Tibial nerve (tissue), 4 donors: ENCODE results near the gene CLEC18B. TPM values are rescaled to one million over a fixed set of nuclear protein-coding genes. Genes with fewer than 3 reads are reported as not detected.
"Not testable (repeated sequence)": the region's sequence is repeated elsewhere in the genome, so short reads cannot be mapped to it uniquely, and the experiment has no call there.

Experiments used
- DNase-seq, 2 donors: peaks; one replicate each; pipeline ENCODE4 v3.0.0-alpha.2; 2019; ENCODE audit warnings: low spot score in 2 of 2
- H3K27ac ChIP-seq, 4 donors: fragments of 200-600 bp; sonication (generic) in 3 of 4; one replicate each; pipeline ENCODE4 v1.5.1; 2017 to 2019; ENCODE audit warnings: mild to moderate bottlenecking in 1 of 4
- H3K27me3 ChIP-seq, 2 donors: fragments of 200-600 bp; sonication (generic) in 1 of 2; one replicate each; pipeline versions ENCODE4 v1.5.1 to v1.6.0; 2017 to 2019
- H3K36me3 ChIP-seq, 3 donors: fragments of 200-600 bp; sonication (generic); one replicate each; pipeline ENCODE4 v1.5.1; 2018 to 2019
- H3K4me1 ChIP-seq, 4 donors: fragments of 200-600 bp; sonication (generic) in 3 of 4; one replicate each; pipeline ENCODE4 v1.5.1; 2017 to 2019
- H3K4me3 ChIP-seq, 4 donors: fragments of 200-600 bp; sonication (generic) in 3 of 4; one replicate each; pipeline ENCODE4 v1.5.1; 2017 to 2019; ENCODE audit warnings: mild to moderate bottlenecking in 1 of 4, moderate library complexity in 1 of 4
- H3K9me3 ChIP-seq, 4 donors: fragments of 200-600 bp; sonication (generic) in 3 of 4; one replicate each; pipeline ENCODE4 v1.5.1; 2017 to 2019
- EP300 ChIP-seq, 2 donors: sonication (generic); formaldehyde crosslinking; IDR thresholded peaks; one replicate each; pipeline ENCODE4 v1.6.1; 2017; ENCODE audit warnings: antibody characterized with exemption in 2 of 2, mild to moderate bottlenecking in 1 of 2
- POLR2A ChIP-seq, 2 donors: fragments of 450-650 bp; IDR thresholded peaks; one replicate each; pipeline ENCODE4 v1.6.1; 2017; ENCODE audit warnings: antibody characterized with exemption in 2 of 2, mild to moderate bottlenecking in 2 of 2, moderate library complexity in 2 of 2
- WGBS, 2 donors: methylation state at CpG; one replicate each; pipeline ENCODE4 v1.1.5; 2018; 5-methylcytosine and 5-hydroxymethylcytosine counted together
- total RNA-seq, 4 donors: library from RNA; depleted of rRNA; stranded (reverse); fragments of >200 nt; gene quantifications; one replicate each; pipeline ENCODE4 v1.1.0, GENCODE V29; 2016
- TF ChIP-seq, protein P1 (sequence below), 5 experiments: fragments of 200-600 bp in 3 of 5; fragments of 450-650 bp in 2 of 5; sonication (generic) in 3 of 5; IDR thresholded peaks; one replicate each; pipeline ENCODE4 v1.5.1; 2016 to 2019; ENCODE audit warnings: antibody characterized with exemption in 5 of 5, mild to moderate bottlenecking in 3 of 5, moderate library complexity in 2 of 5

The CLEC18B gene
- total RNA-seq, 4 donors from 2014 or later, result 2.7 to 20.0 (median 9.0) TPM

DNA sequence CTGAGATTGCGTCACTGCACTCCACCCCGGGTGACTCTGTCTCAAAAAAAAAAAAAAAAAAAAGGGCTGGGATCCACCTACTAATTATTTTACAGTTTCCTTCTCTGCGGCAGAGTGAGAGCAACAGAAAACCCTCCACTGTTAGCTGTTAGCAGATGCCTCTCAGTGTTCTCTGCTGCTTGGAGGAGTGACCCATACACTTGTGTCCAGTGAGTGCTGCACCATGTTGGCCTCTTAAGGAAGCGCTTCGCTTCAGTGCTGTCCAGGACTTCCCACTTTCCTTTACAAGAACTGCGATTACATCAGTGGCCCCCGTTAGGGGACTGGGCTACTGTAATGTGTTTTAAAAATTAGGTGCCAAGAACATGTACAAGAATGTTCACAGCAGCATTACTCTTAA lies 18.4 kb upstream of the CLEC18B start:
- H3K9me3 ChIP-seq, result no peaks in the 10 kb centered on the region
- DNase-seq, result no peak
- TF ChIP-seq EP300 (IDR thresholded peaks at IDR 0.05), result no peak
- no peak for TF ChIP-seq POLR2A (IDR thresholded peaks at IDR 0.05)
- TF ChIP-seq, protein P1, sequence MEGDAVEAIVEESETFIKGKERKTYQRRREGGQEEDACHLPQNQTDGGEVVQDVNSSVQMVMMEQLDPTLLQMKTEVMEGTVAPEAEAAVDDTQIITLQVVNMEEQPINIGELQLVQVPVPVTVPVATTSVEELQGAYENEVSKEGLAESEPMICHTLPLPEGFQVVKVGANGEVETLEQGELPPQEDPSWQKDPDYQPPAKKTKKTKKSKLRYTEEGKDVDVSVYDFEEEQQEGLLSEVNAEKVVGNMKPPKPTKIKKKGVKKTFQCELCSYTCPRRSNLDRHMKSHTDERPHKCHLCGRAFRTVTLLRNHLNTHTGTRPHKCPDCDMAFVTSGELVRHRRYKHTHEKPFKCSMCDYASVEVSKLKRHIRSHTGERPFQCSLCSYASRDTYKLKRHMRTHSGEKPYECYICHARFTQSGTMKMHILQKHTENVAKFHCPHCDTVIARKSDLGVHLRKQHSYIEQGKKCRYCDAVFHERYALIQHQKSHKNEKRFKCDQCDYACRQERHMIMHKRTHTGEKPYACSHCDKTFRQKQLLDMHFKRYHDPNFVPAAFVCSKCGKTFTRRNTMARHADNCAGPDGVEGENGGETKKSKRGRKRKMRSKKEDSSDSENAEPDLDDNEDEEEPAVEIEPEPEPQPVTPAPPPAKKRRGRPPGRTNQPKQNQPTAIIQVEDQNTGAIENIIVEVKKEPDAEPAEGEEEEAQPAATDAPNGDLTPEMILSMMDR (IDR thresholded peaks at IDR 0.05), result no peak
- H3K4me1 ChIP-seq, result no peaks in the 10 kb centered on the region
- 69 to 86% methylated on average over 7 of the region's 7 CpGs for WGBS, 2 donors
- no peak overlapping the region for H3K27ac ChIP-seq
- no peak overlapping the region for H3K4me3 ChIP-seq
- H3K36me3 ChIP-seq, result peaks cover 0 to 19% (median 2%) of the 10 kb centered on the region in 3 donors
- no peaks in the 10 kb centered on the region for H3K27me3 ChIP-seq

DNA sequence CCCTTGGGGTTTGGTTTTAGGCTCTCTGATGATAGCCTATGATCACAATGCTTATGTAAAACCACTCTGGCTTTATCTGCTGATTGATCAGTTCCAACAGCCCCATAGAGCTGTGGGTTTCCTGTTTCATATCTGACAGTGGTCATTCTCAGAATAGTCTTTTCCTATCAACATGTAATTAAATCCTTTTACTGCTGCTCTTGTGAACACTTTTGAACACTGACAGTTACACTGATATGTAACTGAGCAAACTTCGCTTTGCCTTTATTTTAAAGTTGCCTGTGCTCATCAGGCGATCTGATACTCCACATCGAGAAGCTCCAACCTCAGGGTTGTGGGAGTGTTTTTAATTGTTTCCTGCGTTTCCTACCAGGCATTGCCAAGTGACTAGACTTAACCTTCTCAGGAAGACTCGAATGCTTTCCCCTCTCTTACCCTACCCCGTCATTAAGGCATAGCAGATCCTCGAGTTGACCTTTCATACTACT lies 17.3 kb upstream of the CLEC18B start:
- H3K4me1 ChIP-seq, result no peaks in the 10 kb centered on the region
- no peak for TF ChIP-seq POLR2A (IDR thresholded peaks at IDR 0.05)
- TF ChIP-seq, protein P1 (IDR thresholded peaks at IDR 0.05), result no peak
- TF ChIP-seq EP300 (IDR thresholded peaks at IDR 0.05), result no peak
- H3K9me3 ChIP-seq, result no peaks in the 10 kb centered on the region
- no peak overlapping the region for H3K4me3 ChIP-seq
- H3K27me3 ChIP-seq, result no peaks in the 10 kb centered on the region
- H3K27ac ChIP-seq, result no peak overlapping the region
- DNase-seq, result no peak
- WGBS, 2 donors, result 66 to 69% methylated on average over 7 of the region's 7 CpGs
- H3K36me3 ChIP-seq, result peaks cover 0 to 19% (median 2%) of the 10 kb centered on the region in 3 donors

DNA sequence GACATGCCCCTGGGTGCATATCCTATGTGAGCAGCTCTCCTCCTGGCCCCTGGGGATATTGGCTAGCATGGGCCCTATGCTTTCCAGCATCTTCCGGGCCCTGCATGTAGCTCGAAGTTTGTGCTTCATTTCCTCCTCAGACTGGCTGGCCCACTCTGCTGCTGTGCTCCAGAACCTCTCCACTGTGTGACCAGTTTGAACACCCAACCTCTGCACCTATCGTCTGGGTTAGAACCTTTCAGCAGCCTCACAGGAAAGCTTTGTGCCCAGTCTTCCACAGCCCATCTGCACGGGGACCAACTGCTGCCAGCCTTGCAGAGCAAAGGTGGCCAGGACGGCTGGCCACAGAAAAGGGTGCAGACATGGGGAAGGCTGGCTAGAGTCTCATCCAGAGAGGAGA lies 10.2 kb upstream of the CLEC18B start:
- Histone ChIP-seq H3K27me3 (no peaks in the 10 kb centered on the region), H3K9me3 (no peaks in the 10 kb centered on the region), H3K4me1 (no peaks in the 10 kb centered on the region), H3K36me3 (no peaks in the 10 kb centered on the region), H3K27ac (no peak overlapping the region), H3K4me3 (no peak overlapping the region)
- no peak for DNase-seq
- 63 to 88% methylated on average over 3 to 5 of the region's 5 CpGs for WGBS, 2 donors
- no peak for TF ChIP-seq EP300 (IDR thresholded peaks at IDR 0.05)
- TF ChIP-seq POLR2A (IDR thresholded peaks at IDR 0.05), result no peak
- TF ChIP-seq, protein P1 (IDR thresholded peaks at IDR 0.05), result no peak

DNA sequence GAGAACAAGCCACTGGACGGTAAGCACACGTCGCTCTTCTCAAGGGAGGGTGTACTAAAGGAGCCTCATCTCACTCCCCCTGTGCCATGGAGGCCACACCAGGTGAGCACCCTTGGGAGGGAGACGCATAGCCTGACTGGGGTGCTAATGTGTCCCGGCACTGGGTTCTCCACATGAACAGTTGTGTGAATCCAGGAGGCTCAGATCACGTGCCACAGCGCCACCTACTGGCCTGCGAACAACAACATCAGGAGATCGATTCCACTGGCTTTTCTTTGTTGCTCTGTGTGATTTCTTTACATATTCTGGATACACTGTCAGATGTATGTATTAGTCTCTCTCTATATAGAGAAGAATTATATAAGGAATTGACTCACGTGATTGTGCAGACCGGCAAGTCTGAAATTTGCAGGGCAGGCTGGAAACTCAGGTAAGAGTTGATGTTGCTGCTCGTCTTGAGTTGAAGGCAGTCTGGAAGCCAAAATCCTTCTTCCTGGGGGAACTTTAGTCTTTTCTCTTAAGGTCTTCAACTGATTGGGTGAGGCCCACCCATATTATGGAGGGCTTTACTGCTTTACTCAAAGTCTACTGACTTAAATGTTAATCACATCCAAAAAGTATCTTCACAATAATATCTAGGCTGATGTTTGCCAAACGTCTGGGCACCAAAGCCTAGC lies 8.9 kb upstream of the CLEC18B start:
- not testable (repeated sequence) for H3K4me1 ChIP-seq, H3K27me3 ChIP-seq, H3K4me3 ChIP-seq, H3K27ac ChIP-seq, H3K9me3 ChIP-seq, H3K36me3 ChIP-seq
- TF ChIP-seq, protein P1 (IDR thresholded peaks at IDR 0.05), result peak; percentile 68 to 87 (median 83)
- DNase-seq, result peak; percentile 46 to 71
- WGBS, 2 donors, result 22 to 26% methylated on average over 8 to 13 of the region's 13 CpGs

DNA sequence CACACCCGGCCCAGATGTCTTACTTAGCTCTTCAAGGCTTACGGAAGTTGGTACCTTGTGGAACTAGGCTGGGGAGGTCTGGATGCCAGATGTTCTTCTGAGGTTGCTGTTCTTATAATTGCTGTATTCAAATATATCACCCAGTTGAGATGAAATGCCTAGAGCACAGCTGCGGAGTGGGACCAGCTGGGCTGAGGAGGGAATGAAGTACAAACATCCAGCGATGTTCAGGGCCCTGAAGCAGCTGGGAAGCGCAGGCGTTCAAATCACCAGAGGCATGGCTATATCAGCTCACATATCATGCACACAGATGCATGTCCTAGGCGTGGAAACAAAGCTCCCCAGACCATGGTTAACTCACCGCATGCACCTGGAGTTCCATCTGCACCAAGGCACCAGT lies 7.2 kb upstream of the CLEC18B start:
- H3K4me3 ChIP-seq, DNase-seq, H3K4me1 ChIP-seq, H3K9me3 ChIP-seq, H3K36me3 ChIP-seq, H3K27me3 ChIP-seq, H3K27ac ChIP-seq: not testable (repeated sequence)
- WGBS, 2 donors, result no CpG with 5 or more reads among the region's 8 CpGs

DNA sequence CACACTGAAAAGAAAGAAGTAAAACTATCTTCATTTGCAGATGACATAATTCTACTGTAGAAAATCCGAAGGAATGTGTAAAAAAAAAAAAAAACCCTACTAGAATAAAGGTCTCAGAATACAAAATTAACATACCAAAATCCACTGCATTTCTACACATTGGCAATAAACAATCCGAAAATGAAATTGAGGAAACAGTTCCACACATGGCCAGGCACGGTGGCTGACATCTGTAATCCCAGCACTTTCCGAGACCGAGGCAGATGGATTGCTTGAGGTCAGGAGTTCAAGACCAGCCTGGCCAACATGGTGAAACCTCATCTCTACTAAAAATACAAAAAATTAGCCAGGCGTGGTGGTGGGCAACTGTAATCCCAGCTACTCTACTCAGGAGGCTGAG lies 4.5 kb upstream of the CLEC18B start:
- not testable (repeated sequence) for H3K4me1 ChIP-seq, H3K9me3 ChIP-seq, H3K27me3 ChIP-seq, H3K36me3 ChIP-seq, DNase-seq, H3K4me3 ChIP-seq, H3K27ac ChIP-seq
- WGBS, 2 donors, result 67 to 74% methylated on average over 6 of the region's 6 CpGs

DNA sequence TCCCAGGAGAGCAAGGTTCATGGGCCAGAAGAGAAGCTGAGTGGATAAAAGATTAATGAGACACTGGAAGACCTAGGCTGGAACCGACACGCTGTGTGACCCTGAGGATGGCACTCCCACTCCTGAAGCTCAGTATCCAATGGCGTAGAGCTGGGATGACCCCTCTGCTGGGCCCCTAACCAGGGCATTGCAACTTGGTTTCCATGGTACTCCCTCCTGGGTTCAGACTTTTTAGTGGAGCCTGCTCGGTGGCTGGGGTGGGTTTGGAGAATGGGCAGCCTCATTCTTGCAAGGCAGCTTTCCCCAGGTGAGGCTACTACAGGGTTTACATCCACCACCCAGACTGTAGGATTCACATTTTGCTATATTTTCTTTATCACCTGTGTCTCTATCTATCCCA lies 2.4 kb upstream of the CLEC18B start:
- not testable (repeated sequence) for DNase-seq, H3K27me3 ChIP-seq, H3K4me1 ChIP-seq, H3K36me3 ChIP-seq, H3K4me3 ChIP-seq, H3K9me3 ChIP-seq, H3K27ac ChIP-seq
- WGBS, 2 donors, result 84 to 88% methylated on average over 4 of the region's 4 CpGs

DNA sequence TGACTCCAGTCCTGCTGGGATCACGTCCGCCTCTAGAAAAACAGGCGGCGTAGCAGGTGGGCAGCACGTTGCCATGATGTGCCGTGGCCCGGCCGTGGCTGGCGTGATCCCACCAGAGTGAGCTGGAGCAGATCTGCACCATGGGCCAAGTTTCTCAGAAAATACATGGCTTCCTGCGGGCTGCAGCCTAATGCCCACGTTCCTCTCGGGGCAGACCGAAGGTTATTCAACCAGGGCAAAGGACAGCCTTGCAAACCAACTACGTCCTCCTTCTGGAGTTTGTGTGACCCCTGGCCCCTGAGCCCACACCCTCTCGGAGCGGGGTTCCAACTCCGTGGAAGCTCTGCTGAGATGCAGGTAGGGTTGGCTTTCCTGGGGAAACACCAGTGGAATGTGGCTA lies 808 bp upstream of the CLEC18B start:
- WGBS, 2 donors, result 65% methylated on average over 5 of the region's 17 CpGs; no CpG with 5 or more reads in 1 of the 2 donors
- not testable (repeated sequence) for H3K4me3 ChIP-seq, H3K4me1 ChIP-seq, H3K27ac ChIP-seq, H3K9me3 ChIP-seq, DNase-seq, H3K27me3 ChIP-seq, H3K36me3 ChIP-seq

DNA sequence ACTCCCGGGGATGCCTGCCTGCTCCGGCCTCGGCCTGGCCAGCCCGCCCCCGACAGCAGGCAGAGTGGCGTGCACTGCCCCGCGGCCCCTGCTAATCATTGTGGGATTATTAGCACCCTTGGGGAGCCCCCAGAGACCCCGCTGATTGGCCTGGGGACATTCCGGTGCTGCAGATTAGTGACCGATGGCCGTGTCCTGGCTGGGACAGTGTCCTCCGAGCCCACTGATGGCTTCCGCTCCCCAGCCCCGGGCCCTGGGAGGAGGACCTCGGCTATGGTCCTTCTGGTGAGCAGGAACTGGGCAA lies 156 bp upstream of the CLEC18B start:
- H3K4me3 ChIP-seq, H3K9me3 ChIP-seq, H3K4me1 ChIP-seq, H3K36me3 ChIP-seq, H3K27ac ChIP-seq, H3K27me3 ChIP-seq, DNase-seq: not testable (repeated sequence)
- WGBS, 2 donors, result no CpG with 5 or more reads among the region's 16 CpGs
